Caco-2 (cell line): ENCODE measurements around the gene GPSM3. TPM values are rescaled to one million over a fixed set of nuclear protein-coding genes. Genes with fewer than 3 reads are reported as not detected.

ENCODE experiments used
- BruUV-seq: library from RNA; stranded (reverse); fragments of 400-500 nt; replicated peaks from 2 replicates; lab custom pipeline; 2021; lab: Mats Ljungman, UMichigan
- CTCF ChIA-PET: fragments of 300-600 bp; sonication (Branson Sonifier 250); formaldehyde crosslinking; loops from one replicate; lab custom pipeline; 2022; ENCODE audit warnings: antibody characterized with exemption; lab: Charles Lee
- POLR2A ChIA-PET: fragments of 300-600 bp; sonication (Branson Sonifier 250); formaldehyde crosslinking; loops from one replicate; lab custom pipeline; 2022; ENCODE audit warnings: antibody characterized with exemption; lab: Charles Lee
- DNase-seq, 2 experiments: peaks; one replicate each; pipeline versions ENCODE4 v3.0.0 to v3.0.0-alpha.2; 2020 to 2022
- H3K27me3 ChIP-seq: replicated peaks from 2 replicates; pipeline ENCODE4 v1.6.0; 2011; ENCODE audit warnings: low read length; ENCODE audit not compliant: control insufficient read depth, insufficient read depth
- H3K36me3 ChIP-seq: 2 replicates; pipeline ENCODE4 v1.5.1; 2011; ENCODE audit warnings: low read length; ENCODE audit not compliant: control insufficient read depth, insufficient read depth
- H3K4me1 ChIP-seq: fragments of 250-450 bp; sonication (Bioruptor Pico); 2 replicates; pipeline ENCODE4 v1.5.1; 2020; ENCODE audit warnings: mild to moderate bottlenecking
- H3K4me3 ChIP-seq: 2 replicates; pipeline ENCODE4 v1.5.1; 2011; ENCODE audit warnings: low read depth, mild to moderate bottlenecking, control low read depth, low read length
- H3K9me3 ChIP-seq: fragments of 250-450 bp; sonication (Bioruptor Pico); 2 replicates; pipeline ENCODE4 v1.5.1; 2020; ENCODE audit warnings: mild to moderate bottlenecking, moderate library complexity
- H3K27ac Mint-ChIP-seq: one replicate; pipeline ENCODE4 v1.8.0; 2022; ENCODE audit warnings: mixed read lengths; ENCODE audit not compliant: unreplicated experiment
- H3K27me3 Mint-ChIP-seq: one replicate; pipeline ENCODE4 v1.8.0; 2022; ENCODE audit warnings: mixed read lengths; ENCODE audit not compliant: insufficient read depth, unreplicated experiment
- H3K36me3 Mint-ChIP-seq: one replicate; pipeline ENCODE4 v1.8.0; 2022; ENCODE audit warnings: mild to moderate bottlenecking, mixed read lengths; ENCODE audit not compliant: insufficient read depth, unreplicated experiment
- H3K4me1 Mint-ChIP-seq: one replicate; pipeline ENCODE4 v1.8.0; 2022; ENCODE audit warnings: low read depth, mixed read lengths; ENCODE audit not compliant: unreplicated experiment
- H3K4me3 Mint-ChIP-seq: one replicate; pipeline ENCODE4 v1.8.0; 2022; ENCODE audit warnings: mild to moderate bottlenecking, moderate library complexity, mixed read lengths; ENCODE audit not compliant: unreplicated experiment
- H3K9me3 Mint-ChIP-seq: one replicate; pipeline ENCODE4 v1.8.0; 2022; ENCODE audit warnings: mixed read lengths; ENCODE audit not compliant: unreplicated experiment
- CTCF ChIP-seq, 2 experiments: fragments of 200-600 bp in 1 of 2; IDR thresholded peaks; 1 replicate in 1 of 2; 2 replicates in 1 of 2; pipeline versions ENCODE4 v1.5.1 to v1.8.0; 2011 to 2022; ENCODE audit warnings: antibody characterized with exemption in 1 of 2, control low read depth in 1 of 2, inconsistent platforms in 1 of 2, low read depth in 1 of 2, low read length in 1 of 2, mild to moderate bottlenecking in 1 of 2, moderate library complexity in 1 of 2; ENCODE audit not compliant: insufficient read depth in 1 of 2, severe bottlenecking in 1 of 2, unreplicated experiment in 1 of 2
- intact Hi-C: fragments of 100-400 bp; cut with micrococcal nuclease; formaldehyde crosslinking; loops from one replicate; pipeline ENCODE4 v1.10.0; 2022; ENCODE audit not compliant: unreplicated experiment
- total RNA-seq: library from RNA; stranded (reverse); gene quantifications from 2 replicates; pipeline ENCODE4 v1.2.3, GENCODE V29; 2022

The GPSM3 gene
- total RNA-seq, 1 experiment from 2014 or later, result 0.41 TPM

- Histone ChIP-seq H3K4me3 (no peak overlapping the region), H3K9me3 (0 out of 2 replicates have a peak, but pooled peaks cover 3% of the 10 kb centered on the region), H3K36me3 (no peaks in the 10 kb centered on the region), H3K27me3 (no peaks in the 10 kb centered on the region; the same call in 1 of the 2 replicates), H3K4me1 (no peaks in the 10 kb centered on the region)
- Mint-ChIP-seq H3K27me3 (peaks cover 4% of the 10 kb centered on the region), H3K4me1 (peaks cover 10% of the 10 kb centered on the region), H3K36me3 (no peaks in the 10 kb centered on the region), H3K4me3 (no peak overlapping the region), H3K27ac (peak overlapping the region; percentile 5), H3K9me3 (no peaks in the 10 kb centered on the region)
- DNase-seq, result no peak
- ChIA-PET CTCF (no interaction called here), POLR2A (no interaction called here)
- no peak for TF ChIP-seq CTCF (IDR thresholded peaks at IDR 0.05; ENCODE audit: insufficient read depth in 1 of 2, low read depth in 1 of 2, low read length in 1 of 2, severe bottlenecking in 1 of 2, unreplicated experiment in 1 of 2)
- intact Hi-C loops, result no loop called here
- BruUV-seq, result no TSS peak
Observed at GRCh38 chr6:32208996-32209395, 16.6 kb upstream of the GPSM3 start.

- no TSS peak for BruUV-seq
- H3K27ac Mint-ChIP-seq, result no peak overlapping the region
- no peak overlapping the region for H3K4me3 Mint-ChIP-seq
- no peak for DNase-seq
- no peaks in the 10 kb centered on the region for H3K4me1 Mint-ChIP-seq
- H3K4me1 ChIP-seq, result no peaks in the 10 kb centered on the region
- POLR2A ChIA-PET, result no interaction called here
- CTCF ChIA-PET, result no interaction called here
- peaks cover 4% of the 10 kb centered on the region for H3K27me3 Mint-ChIP-seq
- H3K36me3 Mint-ChIP-seq, result no peaks in the 10 kb centered on the region
- intact Hi-C loops, result no loop called here
- no peaks in the 10 kb centered on the region for H3K9me3 Mint-ChIP-seq
- no peaks in the 10 kb centered on the region; the same call in 1 of the 2 replicates for H3K27me3 ChIP-seq
- no peak overlapping the region for H3K4me3 ChIP-seq
- 0 out of 2 replicates have a peak, but pooled peaks cover 3% of the 10 kb centered on the region for H3K9me3 ChIP-seq
- no peaks in the 10 kb centered on the region for H3K36me3 ChIP-seq
- no peak for TF ChIP-seq CTCF (IDR thresholded peaks at IDR 0.05; ENCODE audit: insufficient read depth in 1 of 2, low read depth in 1 of 2, low read length in 1 of 2, severe bottlenecking in 1 of 2, unreplicated experiment in 1 of 2)
Observed at GRCh38 chr6:32204268-32204715, 11.8 kb upstream of the GPSM3 start.

- no peaks in the 10 kb centered on the region for H3K4me1 Mint-ChIP-seq
- no peak for TF ChIP-seq CTCF (IDR thresholded peaks at IDR 0.05; ENCODE audit: insufficient read depth in 1 of 2, low read depth in 1 of 2, low read length in 1 of 2, severe bottlenecking in 1 of 2, unreplicated experiment in 1 of 2)
- H3K9me3 Mint-ChIP-seq, result no peaks in the 10 kb centered on the region
- peaks cover 2% of the 10 kb centered on the region for H3K36me3 Mint-ChIP-seq
- ChIA-PET POLR2A (no interaction called here), CTCF (no interaction called here)
- Histone ChIP-seq H3K4me3 (no peak overlapping the region), H3K9me3 (0 out of 2 replicates have a peak, but pooled peaks cover 3% of the 10 kb centered on the region), H3K27me3 (no peaks in the 10 kb centered on the region; the same call in 1 of the 2 replicates), H3K4me1 (no peaks in the 10 kb centered on the region), H3K36me3 (no peaks in the 10 kb centered on the region)
- intact Hi-C loops, result no loop called here
- no peak for DNase-seq
- H3K27me3 Mint-ChIP-seq, result peaks cover 4% of the 10 kb centered on the region
- H3K27ac Mint-ChIP-seq, result no peak overlapping the region
- no peak overlapping the region for H3K4me3 Mint-ChIP-seq
- no TSS peak for BruUV-seq
Observed at GRCh38 chr6:32203426-32204267, 11.2 kb upstream of the GPSM3 start.
